SK-N-MC (cell line): Measurements from ENCODE around the gene PACS2.

Source experiments
- EZH2 ChIP-seq: fragments of 200-600 bp; sonication (generic); IDR thresholded peaks from one replicate; pipeline ENCODE4 v1.6.1; 2017; ENCODE audit warnings: antibody characterized with exemption
- POLR2AphosphoS5 ChIP-seq: IDR thresholded peaks from 2 replicates; pipeline ENCODE4 v1.6.1; 2012; ENCODE audit warnings: mild to moderate bottlenecking, low read depth, low read length, borderline replicate concordance

DNA sequence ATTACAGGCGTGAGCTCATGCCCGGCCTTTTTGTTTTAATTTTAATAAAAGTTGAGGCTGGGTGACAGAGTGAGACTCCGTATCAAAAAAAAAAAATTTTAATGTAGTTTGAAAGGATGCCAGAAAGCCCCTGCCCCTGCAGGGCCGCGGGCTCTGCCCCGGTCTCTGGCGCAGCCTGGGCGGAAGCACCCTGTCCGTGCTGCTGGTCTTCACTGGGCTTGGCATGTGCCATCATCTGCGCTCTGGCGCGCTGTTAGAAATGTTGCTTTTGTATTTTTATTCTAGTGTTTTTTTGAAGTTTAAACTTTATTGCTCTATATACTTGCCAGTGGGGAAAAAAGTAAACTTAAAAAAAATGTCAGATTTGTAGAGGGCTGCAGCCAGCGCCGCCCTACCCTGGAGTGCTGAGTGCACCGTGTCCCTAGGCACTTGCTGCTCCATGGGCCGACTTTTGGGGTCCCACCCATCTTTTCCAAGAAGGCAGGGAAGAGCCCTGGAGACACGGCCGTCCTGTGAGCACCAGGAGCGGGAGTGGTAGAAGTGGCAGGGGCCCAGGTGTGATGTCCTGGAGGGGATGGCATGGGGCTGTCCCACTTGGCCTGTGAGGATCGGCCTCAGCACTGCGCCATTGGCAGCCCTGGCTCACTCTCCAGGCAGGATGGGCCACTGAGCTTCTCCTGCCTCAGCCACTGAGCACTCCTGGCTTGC lies 109.1 kb downstream of the PACS2 start:
- TF ChIP-seq POLR2AphosphoS5 (no peak), EZH2 (no peak)
